CD4-positive, alpha-beta T cell (primary cell): ENCODE results near the gene LAMA4. TPM values are rescaled to one million over a fixed set of nuclear protein-coding genes. Genes with fewer than 3 reads are reported as not detected.

Experiments used
- ATAC-seq: fragments of 200-7000 bp; cut with Tn5 transposase; one replicate; pipeline ENCODE4 v1.10.0; 2022; ENCODE audit warnings: mild to moderate bottlenecking; ENCODE audit not compliant: poor library complexity
- CTCF ChIA-PET: fragments of 350-600 bp; sonication (Branson Sonifier 250); formaldehyde crosslinking; loops from one replicate; lab custom pipeline; 2021; ENCODE audit warnings: antibody characterized with exemption, inconsistent platforms; lab: Charles Lee
- POLR2A ChIA-PET: fragments of 350-600 bp; sonication (Branson Sonifier 250); formaldehyde crosslinking; loops from one replicate; lab custom pipeline; 2021; ENCODE audit warnings: antibody characterized with exemption, inconsistent platforms; lab: Charles Lee
- DNase-seq, 14 experiments: peaks; one replicate each; pipeline ENCODE4 v3.0.0-alpha.2; 2013 to 2020; ENCODE audit warnings: mixed read lengths in 2 of 14
- H3K27ac ChIP-seq, 2 donors: one replicate each; pipeline versions ENCODE4 v1.5.1 to v1.7.0; 2013; ENCODE audit warnings: low read length in 2 of 2, low read depth in 1 of 2, mild to moderate bottlenecking in 1 of 2
- H3K27me3 ChIP-seq, 2 experiments: 1 replicate in 1 of 2; 2 replicates in 1 of 2; pipeline versions ENCODE4 v1.6.1 to v1.7.0; 2013; ENCODE audit warnings: low read length in 2 of 2, control low read depth in 1 of 2, mild to moderate bottlenecking in 1 of 2, moderate library complexity in 1 of 2; ENCODE audit not compliant: insufficient read depth in 2 of 2, control insufficient read depth in 1 of 2
- H3K36me3 ChIP-seq: one replicate; pipeline ENCODE4 v1.6.1; 2013; ENCODE audit warnings: low read length, control low read depth; ENCODE audit not compliant: insufficient read depth
- H3K4me1 ChIP-seq: one replicate; pipeline ENCODE4 v1.6.1; 2013; ENCODE audit warnings: low read length, control low read depth; ENCODE audit not compliant: insufficient read depth
- H3K4me3 ChIP-seq: one replicate; pipeline ENCODE4 v1.5.1; 2013; ENCODE audit warnings: mild to moderate bottlenecking, low read length, moderate library complexity
- H3K9me3 ChIP-seq, 2 experiments: 1 replicate in 1 of 2; 2 replicates in 1 of 2; pipeline versions ENCODE4 v1.6.1 to v1.7.0; 2013; ENCODE audit warnings: low read length in 2 of 2, mild to moderate bottlenecking in 2 of 2, control low read depth in 1 of 2, moderate library complexity in 1 of 2; ENCODE audit not compliant: control insufficient read depth in 1 of 2, insufficient read depth in 1 of 2
- H3K27ac Mint-ChIP-seq: one replicate; pipeline ENCODE4 v1.8.0; 2020; ENCODE audit warnings: mixed read lengths
- H3K27me3 Mint-ChIP-seq: one replicate; pipeline ENCODE4 v1.8.0; 2021; ENCODE audit warnings: mixed read lengths
- H3K36me3 Mint-ChIP-seq: one replicate; pipeline ENCODE4 v1.8.0; 2021; ENCODE audit warnings: low read depth, mixed read lengths
- H3K4me1 Mint-ChIP-seq: one replicate; pipeline ENCODE4 v1.8.0; 2021; ENCODE audit warnings: low read depth, mixed read lengths
- H3K4me3 Mint-ChIP-seq: one replicate; pipeline ENCODE4 v1.8.0; 2020; ENCODE audit warnings: mild to moderate bottlenecking, mixed read lengths
- H3K9me3 Mint-ChIP-seq: one replicate; pipeline ENCODE4 v1.8.0; 2020; ENCODE audit warnings: mixed read lengths
- CTCF ChIP-seq: fragments of 200-600 bp; IDR thresholded peaks from one replicate; pipeline ENCODE4 v1.8.0; 2022; ENCODE audit warnings: antibody characterized with exemption, mild to moderate bottlenecking
- intact Hi-C, 2 experiments: fragments of 100-400 bp; cut with DNase I in 1 of 2; cut with micrococcal nuclease in 1 of 2; formaldehyde crosslinking; loops; one replicate each; pipeline versions ENCODE4 v1.15.1 to v1.9.0; 2023 to 2025; cut with DNase I, micrococcal nuclease
- total RNA-seq, 174 experiments: library from RNA in 2 of 174; stranded (reverse) in 2 of 174; gene quantifications; one replicate each; pipeline ENCODE4 v1.2.3 and lab custom pipeline; 2021 to 2026

LAMA4 gene
- total RNA-seq, 2 experiments from 2014 or later: not detected

- H3K9me3 Mint-ChIP-seq: no peaks in the 10 kb centered on the region
- Histone ChIP-seq H3K27ac (no peak overlapping the region), H3K9me3 (no peaks in the 10 kb centered on the region), H3K4me3 (no peak overlapping the region), H3K36me3 (no peaks in the 10 kb centered on the region), H3K4me1 (peaks cover 2% of the 10 kb centered on the region), H3K27me3 (peaks cover 0 to 4% of the 10 kb centered on the region in 2 experiments)
- H3K36me3 Mint-ChIP-seq: no peaks in the 10 kb centered on the region
- H3K27me3 Mint-ChIP-seq: peaks cover 23% of the 10 kb centered on the region
- ChIA-PET POLR2A (no interaction called here), CTCF (no interaction called here)
- intact Hi-C loops: no loop called here
- ATAC-seq: no peak
- peaks cover 16% of the 10 kb centered on the region for H3K4me1 Mint-ChIP-seq
- TF ChIP-seq CTCF: no peak
- no peak for DNase-seq
- no peak overlapping the region for H3K4me3 Mint-ChIP-seq
- no peak overlapping the region for H3K27ac Mint-ChIP-seq
Observed at GRCh38 chr6:112289038-112289566, 34.7 kb upstream of the LAMA4 start.

GRCh38 chr6:112288475-112288874 lies 34.1 kb upstream of the LAMA4 start:
- Mint-ChIP-seq H3K4me3 (no peak overlapping the region), H3K4me1 (peaks cover 16% of the 10 kb centered on the region), H3K9me3 (no peaks in the 10 kb centered on the region), H3K27ac (no peak overlapping the region), H3K36me3 (no peaks in the 10 kb centered on the region), H3K27me3 (peaks cover 16% of the 10 kb centered on the region)
- Histone ChIP-seq H3K27me3 (peaks cover 0 to 8% of the 10 kb centered on the region in 2 experiments), H3K9me3 (no peaks in the 10 kb centered on the region), H3K4me1 (peaks cover 2% of the 10 kb centered on the region), H3K36me3 (no peaks in the 10 kb centered on the region), H3K4me3 (no peak overlapping the region), H3K27ac (no peak overlapping the region)
- intact Hi-C loops: no loop called here
- ATAC-seq: no peak
- TF ChIP-seq CTCF: no peak
- no peak for DNase-seq
- CTCF ChIA-PET: no interaction called here
- POLR2A ChIA-PET: no interaction called here

GRCh38 chr6:112287577-112288225 lies 33.3 kb upstream of the LAMA4 start:
- H3K4me3 ChIP-seq: no peak overlapping the region
- CTCF ChIA-PET: interaction anchor here (0.8 kb wide), 1 partner anchor 11 kb away, joined by 5 read pairs; no protein-coding TSS in a partner anchor
- intact Hi-C loops: no loop called here
- H3K4me1 ChIP-seq: peaks cover 2% of the 10 kb centered on the region
- no peaks in the 10 kb centered on the region for H3K36me3 ChIP-seq
- H3K27ac ChIP-seq: no peak overlapping the region
- H3K9me3 ChIP-seq: no peaks in the 10 kb centered on the region
- no peaks in the 10 kb centered on the region for H3K9me3 Mint-ChIP-seq
- no peaks in the 10 kb centered on the region for H3K36me3 Mint-ChIP-seq
- ATAC-seq (no peak), DNase-seq (no peak)
- peaks cover 16% of the 10 kb centered on the region for H3K4me1 Mint-ChIP-seq
- no peak for TF ChIP-seq CTCF
- POLR2A ChIA-PET: no interaction called here
- H3K27ac Mint-ChIP-seq: no peak overlapping the region
- H3K27me3 ChIP-seq: peaks cover 6 to 8% of the 10 kb centered on the region in 2 experiments
- peaks cover 16% of the 10 kb centered on the region for H3K27me3 Mint-ChIP-seq
- no peak overlapping the region for H3K4me3 Mint-ChIP-seq
